ENCODE measurements around the gene POLDIP3. TPM values are rescaled to one million over a fixed set of nuclear protein-coding genes. Genes with fewer than 3 reads are reported as not detected.
"Not testable (repeated sequence)": the region's sequence is repeated elsewhere in the genome, so short reads cannot be mapped to it uniquely, and the experiment has no call there.

POLDIP3 gene
- total and polyA plus RNA-seq, 3 experiments from 2014 or later = 78.0 to 82.8 (median 80.0) TPM

DNA sequence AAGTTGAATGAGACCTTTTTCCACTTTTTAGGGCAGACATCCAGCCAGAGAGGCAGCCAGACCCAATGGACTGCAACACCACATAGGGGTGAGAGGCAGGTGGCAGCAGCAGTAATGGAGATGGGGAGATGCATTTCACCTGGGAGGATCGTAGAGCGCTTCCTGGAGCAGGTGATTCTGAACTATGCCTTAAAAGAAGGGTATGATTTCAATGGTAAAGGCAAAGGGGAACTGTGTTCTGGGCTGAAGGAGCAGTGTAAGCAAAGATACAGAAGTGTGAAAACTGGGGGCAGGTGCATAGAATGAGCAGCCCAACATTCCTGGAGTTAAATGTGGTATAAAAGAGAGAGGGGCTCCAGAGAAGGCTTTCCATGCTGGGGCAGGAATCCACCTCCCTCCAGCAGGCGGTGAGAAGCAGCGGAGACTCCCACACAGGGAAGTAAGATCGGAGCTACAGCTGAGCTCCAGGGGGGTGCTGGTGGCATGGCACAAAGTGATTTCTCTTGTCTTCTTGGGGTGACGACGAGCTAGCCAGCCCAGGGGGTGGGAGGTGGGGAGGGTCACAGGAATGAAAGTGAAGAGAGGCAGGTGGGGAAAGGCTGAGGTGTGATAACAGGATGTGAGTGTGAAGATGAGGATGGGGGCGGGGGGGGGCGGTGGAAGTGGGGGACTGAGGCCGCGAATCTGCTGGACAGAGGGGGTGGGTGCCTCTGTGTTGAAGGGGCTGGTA, 65.2 kb downstream of the POLDIP3 start:
- H3K4me1 ChIP-seq (ENCODE audit: insufficient read depth, low read length) = peaks cover 17% of the 10 kb centered on the region
- H3K4me3 Mint-ChIP-seq = peak overlapping the region in 1 of 7 donors; percentile 10
- H3K9me3 Mint-ChIP-seq = no peaks in the 10 kb centered on the region
- no peaks in the 10 kb centered on the region for H3K36me3 ChIP-seq (ENCODE audit: insufficient read depth, low read length)
- H3K4me1 Mint-ChIP-seq = peaks cover 12 to 24% (median 12%) of the 10 kb centered on the region in 3 donors
- H3K36me3 Mint-ChIP-seq = no peaks in the 10 kb centered on the region
- no peak overlapping the region for H3K27ac ChIP-seq (ENCODE audit: low read depth, low read length)
- H3K4me3 ChIP-seq (ENCODE audit: low read length) = no peak overlapping the region
- no peaks in the 10 kb centered on the region for H3K9me3 ChIP-seq (ENCODE audit: low read length)
- DNase-seq = no peak
- ChIA-PET CTCF (interaction anchor here (1.1 kb wide), 1 partner anchor 105 kb away, joined by 3 read pairs; no protein-coding TSS in a partner anchor), POLR2A (interaction anchor here (1.3 kb wide), 1 partner anchor 16 kb away, joined by 4 read pairs; no protein-coding TSS in a partner anchor)
- H3K27me3 Mint-ChIP-seq = peaks cover 0 to 1% of the 10 kb centered on the region in 2 donors
- peak overlapping the region in 3 of 8 donors; percentile 27 to 83 (median 76) for H3K27ac Mint-ChIP-seq
- no peaks in the 10 kb centered on the region for H3K27me3 ChIP-seq (ENCODE audit: insufficient read depth, low read length, poor library complexity, severe bottlenecking)

DNA sequence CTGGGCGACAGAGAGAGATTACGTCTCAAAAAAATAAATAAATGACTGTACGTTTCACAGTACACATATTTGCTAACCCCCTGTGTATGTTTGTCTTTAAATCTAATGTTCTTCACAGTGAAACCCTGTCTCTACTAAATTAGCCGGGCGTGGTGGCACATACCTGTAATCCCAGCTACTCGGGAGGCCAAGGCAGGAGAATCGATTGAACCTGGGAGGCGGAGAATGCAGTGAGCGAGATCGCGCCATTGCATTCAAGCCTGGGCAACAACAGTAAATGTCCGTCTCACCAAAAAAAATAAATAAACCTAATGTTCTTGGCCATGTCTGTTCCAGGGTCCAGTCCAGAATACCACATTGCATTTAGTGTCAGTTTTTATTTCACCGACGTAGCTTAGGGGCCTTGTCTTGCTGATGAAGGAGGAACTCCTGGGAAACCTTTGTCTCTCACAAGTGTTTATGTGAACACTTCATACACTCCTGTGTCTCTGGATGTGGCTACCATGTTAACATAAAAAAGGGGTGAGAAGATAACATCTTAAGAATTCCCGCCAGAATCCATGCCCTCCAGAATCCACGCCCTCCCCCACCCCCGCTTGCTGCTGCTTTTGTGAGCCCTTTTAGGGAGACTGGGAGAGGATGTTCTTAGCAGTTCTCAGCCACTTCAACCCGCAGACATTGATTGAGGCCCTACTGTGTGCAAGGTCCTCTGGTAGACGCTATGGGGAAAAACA, 65.9 kb downstream of the POLDIP3 start:
- DNase-seq = no peak
- no peaks in the 10 kb centered on the region for H3K36me3 Mint-ChIP-seq
- ChIA-PET CTCF (no interaction called here), POLR2A (no interaction called here)
- Histone ChIP-seq H3K9me3 (ENCODE audit: low read length) (no peaks in the 10 kb centered on the region), H3K27me3 (ENCODE audit: insufficient read depth, low read length, poor library complexity, severe bottlenecking) (no peaks in the 10 kb centered on the region), H3K27ac (ENCODE audit: low read depth, low read length) (no peak overlapping the region), H3K36me3 (ENCODE audit: insufficient read depth, low read length) (no peaks in the 10 kb centered on the region), H3K4me3 (ENCODE audit: low read length) (no peak overlapping the region), H3K4me1 (ENCODE audit: insufficient read depth, low read length) (peaks cover 11% of the 10 kb centered on the region)
- H3K27me3 Mint-ChIP-seq = peaks cover 0 to 1% of the 10 kb centered on the region in 2 donors
- no peaks in the 10 kb centered on the region for H3K9me3 Mint-ChIP-seq
- peaks cover 11 to 19% (median 12%) of the 10 kb centered on the region in 3 donors for H3K4me1 Mint-ChIP-seq
- no peak overlapping the region for H3K4me3 Mint-ChIP-seq
- H3K27ac Mint-ChIP-seq = peak overlapping the region in 2 of 8 donors; percentile 21 to 76

GRCh38 chr22:42548126-42548525, 66.6 kb downstream of the POLDIP3 start:
- POLR2A ChIA-PET; H3K27me3 Mint-ChIP-seq; H3K36me3 ChIP-seq (ENCODE audit: insufficient read depth, low read length); H3K9me3 Mint-ChIP-seq; H3K4me3 ChIP-seq (ENCODE audit: low read length); CTCF ChIA-PET; H3K27me3 ChIP-seq (ENCODE audit: insufficient read depth, low read length, poor library complexity, severe bottlenecking); H3K4me1 ChIP-seq (ENCODE audit: insufficient read depth, low read length); H3K36me3 Mint-ChIP-seq; DNase-seq; H3K9me3 ChIP-seq (ENCODE audit: low read length); H3K27ac ChIP-seq (ENCODE audit: low read depth, low read length); H3K4me3 Mint-ChIP-seq: not testable (repeated sequence)
- Mint-ChIP-seq H3K4me1 (peaks cover 10 to 17% (median 12%) of the 10 kb centered on the region in 3 donors), H3K27ac (peak overlapping the region in 2 of 8 donors; percentile 40 to 56)

GRCh38 chr22:42547562-42547961, 67.1 kb downstream of the POLDIP3 start:
- no peak for DNase-seq
- ChIA-PET POLR2A (no interaction called here), CTCF (no interaction called here)
- Mint-ChIP-seq H3K4me3 (no peak overlapping the region), H3K36me3 (no peaks in the 10 kb centered on the region), H3K4me1 (peaks cover 8 to 13% (median 12%) of the 10 kb centered on the region in 3 donors), H3K27ac (no peak overlapping the region), H3K9me3 (no peaks in the 10 kb centered on the region), H3K27me3 (peaks cover 0 to 1% of the 10 kb centered on the region in 2 donors)
- Histone ChIP-seq H3K9me3 (ENCODE audit: low read length) (no peaks in the 10 kb centered on the region), H3K27me3 (ENCODE audit: insufficient read depth, low read length, poor library complexity, severe bottlenecking) (no peaks in the 10 kb centered on the region), H3K4me1 (ENCODE audit: insufficient read depth, low read length) (peaks cover 3% of the 10 kb centered on the region), H3K27ac (ENCODE audit: low read depth, low read length) (no peak overlapping the region), H3K36me3 (ENCODE audit: insufficient read depth, low read length) (no peaks in the 10 kb centered on the region), H3K4me3 (ENCODE audit: low read length) (no peak overlapping the region)

DNA sequence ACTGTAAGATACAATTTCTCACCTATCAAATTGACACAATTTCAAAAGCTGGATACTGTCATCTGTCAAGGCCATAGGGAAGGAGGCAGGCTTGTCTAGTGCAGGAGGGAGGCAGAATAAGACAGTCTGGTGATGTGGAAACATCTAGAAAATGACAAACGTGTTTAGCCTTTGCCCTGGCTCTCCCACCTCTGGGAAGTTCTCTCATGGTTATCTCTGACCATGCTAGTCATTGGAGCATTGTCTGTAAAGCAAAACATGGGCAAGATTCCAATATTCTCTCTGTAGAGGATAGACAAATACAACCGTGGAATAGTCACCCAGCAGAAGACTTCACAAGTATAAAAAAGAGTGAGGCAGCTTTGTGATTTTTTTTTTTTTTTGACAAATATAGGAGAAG, 70.0 kb downstream of the POLDIP3 start:
- CTCF ChIA-PET = interaction anchor here (0.7 to 1.1 kb wide), 2 partner anchors 8 to 11 kb away, joined by 3 read pairs; no protein-coding TSS in a partner anchor
- H3K27ac Mint-ChIP-seq = no peak overlapping the region
- Histone ChIP-seq H3K4me1 (ENCODE audit: insufficient read depth, low read length) (no peaks in the 10 kb centered on the region), H3K27me3 (ENCODE audit: insufficient read depth, low read length, poor library complexity, severe bottlenecking) (no peaks in the 10 kb centered on the region), H3K36me3 (ENCODE audit: insufficient read depth, low read length) (no peaks in the 10 kb centered on the region), H3K4me3 (ENCODE audit: low read length) (no peak overlapping the region), H3K9me3 (ENCODE audit: low read length) (no peaks in the 10 kb centered on the region), H3K27ac (ENCODE audit: low read depth, low read length) (no peak overlapping the region)
- H3K36me3 Mint-ChIP-seq = no peaks in the 10 kb centered on the region
- H3K4me3 Mint-ChIP-seq = no peak overlapping the region
- H3K27me3 Mint-ChIP-seq = peaks cover 0 to 1% of the 10 kb centered on the region in 2 donors
- POLR2A ChIA-PET = no interaction called here
- no peak for DNase-seq
- no peaks in the 10 kb centered on the region for H3K9me3 Mint-ChIP-seq
- no peaks in the 10 kb centered on the region for H3K4me1 Mint-ChIP-seq

DNA sequence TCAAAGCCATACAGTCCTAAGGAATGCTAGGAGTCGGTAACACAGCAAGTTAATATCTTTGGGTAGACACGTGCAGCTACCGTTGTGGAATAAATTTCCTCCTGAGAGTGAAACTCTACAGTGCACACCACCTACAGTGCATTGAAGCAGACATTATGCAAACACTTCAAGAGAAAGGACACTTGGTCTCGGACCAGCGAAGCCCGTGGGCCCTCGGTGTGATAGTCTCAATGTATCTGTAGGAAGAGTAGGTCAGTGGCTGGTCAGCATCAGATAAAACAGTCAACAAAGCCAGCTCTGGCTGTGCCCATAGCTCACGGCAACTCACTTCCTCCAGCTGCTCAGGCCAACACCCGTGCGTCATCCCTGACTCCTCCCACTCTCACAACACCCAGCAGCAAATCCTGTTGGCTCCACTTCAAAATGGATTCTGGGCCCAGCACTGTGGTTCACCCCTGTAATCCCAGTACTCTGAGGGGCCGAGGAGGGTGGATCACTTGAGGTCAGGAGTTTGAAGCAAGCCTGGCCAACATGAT, 75.4 kb downstream of the POLDIP3 start:
- H3K9me3 Mint-ChIP-seq; H3K9me3 ChIP-seq (ENCODE audit: low read length); DNase-seq; H3K27ac ChIP-seq (ENCODE audit: low read depth, low read length); H3K4me3 ChIP-seq (ENCODE audit: low read length); H3K4me1 Mint-ChIP-seq; H3K27ac Mint-ChIP-seq; H3K4me3 Mint-ChIP-seq; H3K27me3 ChIP-seq (ENCODE audit: insufficient read depth, low read length, poor library complexity, severe bottlenecking); H3K36me3 ChIP-seq (ENCODE audit: insufficient read depth, low read length); POLR2A ChIA-PET; H3K36me3 Mint-ChIP-seq; H3K4me1 ChIP-seq (ENCODE audit: insufficient read depth, low read length); H3K27me3 Mint-ChIP-seq; CTCF ChIA-PET: not testable (repeated sequence)

GRCh38 chr22:42537199-42537831, 77.4 kb downstream of the POLDIP3 start:
- H3K4me3 ChIP-seq (ENCODE audit: low read length); H3K9me3 Mint-ChIP-seq; DNase-seq; H3K4me1 ChIP-seq (ENCODE audit: insufficient read depth, low read length); H3K27me3 ChIP-seq (ENCODE audit: insufficient read depth, low read length, poor library complexity, severe bottlenecking); H3K36me3 ChIP-seq (ENCODE audit: insufficient read depth, low read length); H3K27me3 Mint-ChIP-seq; H3K4me3 Mint-ChIP-seq; H3K36me3 Mint-ChIP-seq; H3K27ac ChIP-seq (ENCODE audit: low read depth, low read length); POLR2A ChIA-PET; H3K9me3 ChIP-seq (ENCODE audit: low read length): not testable (repeated sequence)
- CTCF ChIA-PET = interaction anchor here (1.2 kb wide), 1 partner anchor 7 kb away, joined by 3 read pairs; no protein-coding TSS in a partner anchor
- peak overlapping the region in 2 of 8 donors; percentile 14 to 64 for H3K27ac Mint-ChIP-seq
- peaks cover 11 to 17% (median 11%) of the 10 kb centered on the region in 3 donors for H3K4me1 Mint-ChIP-seq

DNA sequence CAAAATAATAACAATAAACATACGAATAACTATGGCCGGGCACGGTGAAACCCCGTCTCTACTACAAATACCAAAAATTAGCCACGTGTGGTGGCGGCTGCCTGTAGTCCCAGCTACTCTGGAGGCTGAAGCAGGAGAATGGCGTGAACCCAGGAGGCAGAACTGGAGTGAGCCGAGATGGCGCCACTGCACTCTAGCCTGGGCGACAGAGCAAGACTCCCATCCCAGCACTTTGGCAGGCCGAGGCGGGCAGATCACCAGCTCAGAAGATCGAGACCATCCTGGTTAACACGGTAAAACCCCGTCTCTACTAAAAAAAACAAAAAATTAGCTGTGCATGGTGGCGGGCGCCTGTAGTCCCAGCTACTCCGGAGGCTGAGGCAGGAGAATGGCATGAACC, 78.0 kb downstream of the POLDIP3 start:
- H3K36me3 Mint-ChIP-seq; H3K27ac ChIP-seq (ENCODE audit: low read depth, low read length); DNase-seq; H3K27ac Mint-ChIP-seq; H3K4me3 Mint-ChIP-seq; H3K36me3 ChIP-seq (ENCODE audit: insufficient read depth, low read length); H3K4me1 ChIP-seq (ENCODE audit: insufficient read depth, low read length); H3K9me3 Mint-ChIP-seq; H3K9me3 ChIP-seq (ENCODE audit: low read length); POLR2A ChIA-PET; H3K27me3 ChIP-seq (ENCODE audit: insufficient read depth, low read length, poor library complexity, severe bottlenecking); H3K27me3 Mint-ChIP-seq; H3K4me3 ChIP-seq (ENCODE audit: low read length): not testable (repeated sequence)
- peaks cover 11 to 17% (median 11%) of the 10 kb centered on the region in 3 donors for H3K4me1 Mint-ChIP-seq
- CTCF ChIA-PET = interaction anchor here (1.2 kb wide), 1 partner anchor 8 kb away, joined by 3 read pairs; no protein-coding TSS in a partner anchor

Measured in CD8-positive, alpha-beta memory T cell (primary cell).